Coronary artery (tissue), 2 donors: Measurements from ENCODE around the gene NDST4.

Experiments used
- DNase-seq: peaks from one replicate; pipeline ENCODE4 v3.0.0-alpha.2; 2017; ENCODE audit warnings: low spot score
- H3K27ac ChIP-seq, 2 donors: fragments of 200-600 bp; sonication (generic); one replicate each; pipeline ENCODE4 v1.5.1; 2016 to 2019
- H3K4me3 ChIP-seq: fragments of 200-600 bp; sonication (generic); 2 replicates; pipeline ENCODE4 v1.5.1; 2016; ENCODE audit warnings: mild to moderate bottlenecking, moderate library complexity
- CTCF ChIP-seq: fragments of 200-600 bp; sonication (generic); IDR thresholded peaks from one replicate; pipeline ENCODE4 v1.5.1; 2019; ENCODE audit warnings: antibody characterized with exemption

NDST4 gene

DNA sequence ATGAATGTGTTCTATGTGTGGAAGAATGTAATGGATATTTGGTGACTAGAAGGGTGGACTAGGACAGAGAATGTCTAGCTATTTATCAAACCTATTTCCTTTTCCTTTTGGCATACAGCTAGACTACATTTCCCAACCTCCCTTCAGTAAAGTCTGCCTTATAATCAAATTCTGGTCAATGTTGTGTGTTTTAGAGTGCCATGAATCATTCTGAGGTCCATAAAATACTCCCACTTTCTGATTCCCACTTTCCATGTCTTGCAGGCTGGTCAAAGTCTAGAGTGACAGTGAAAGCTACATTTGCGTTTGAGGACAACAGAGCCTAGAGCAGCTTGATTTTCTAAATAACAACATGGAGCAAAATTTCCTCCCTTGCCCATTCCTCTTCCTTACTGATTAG lies 297.7 kb downstream of the NDST4 start:
- no peak for TF ChIP-seq CTCF
- no peak for DNase-seq

GRCh38 chr4:114813961-114814360 lies 299.5 kb downstream of the NDST4 start:
- H3K27ac ChIP-seq = no peak overlapping the region
- no peak overlapping the region for H3K4me3 ChIP-seq
- no peak for TF ChIP-seq CTCF
- DNase-seq = no peak

More for the DNA sequence above, 297.7 kb downstream of the NDST4 start:
- no peak overlapping the region for H3K27ac ChIP-seq
- H3K4me3 ChIP-seq = no peak overlapping the region

DNA sequence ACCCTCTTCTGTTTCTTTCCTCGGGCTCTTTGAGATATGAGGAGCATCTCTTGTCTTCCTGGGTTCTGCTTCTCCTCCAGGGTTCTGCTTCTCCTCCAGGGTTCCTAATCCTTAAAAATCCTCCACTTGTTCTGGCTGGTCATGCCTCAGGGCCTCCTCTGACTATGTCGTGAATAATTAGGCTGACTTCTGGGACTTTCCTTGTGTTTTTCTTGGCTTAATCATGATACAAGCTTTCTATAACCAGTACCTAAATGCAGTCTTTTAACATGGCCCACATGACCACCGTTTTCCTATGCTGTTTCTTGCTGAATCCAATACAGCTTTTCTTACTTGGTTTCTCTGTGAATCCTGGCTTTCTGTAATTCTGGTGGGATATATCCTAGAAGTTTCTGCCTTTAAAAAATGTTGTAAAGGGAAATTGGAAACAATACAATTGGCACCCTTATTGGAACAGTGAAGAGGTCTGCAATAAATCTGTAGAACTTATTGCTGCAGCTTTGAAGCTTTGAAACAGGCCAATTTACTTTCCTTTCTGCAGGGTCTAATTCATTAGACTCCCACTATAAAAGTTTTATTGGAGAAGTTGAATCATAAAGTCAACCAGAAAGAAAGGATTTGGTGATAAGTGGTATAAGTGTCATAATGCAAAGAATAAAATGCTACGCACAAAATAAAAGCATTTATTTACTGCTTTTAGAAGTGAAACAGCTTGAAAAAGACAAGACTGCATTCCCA lies 301.7 kb downstream of the NDST4 start:
- no peak overlapping the region for H3K27ac ChIP-seq
- TF ChIP-seq CTCF = no peak
- DNase-seq = no peak
- no peak overlapping the region for H3K4me3 ChIP-seq

DNA sequence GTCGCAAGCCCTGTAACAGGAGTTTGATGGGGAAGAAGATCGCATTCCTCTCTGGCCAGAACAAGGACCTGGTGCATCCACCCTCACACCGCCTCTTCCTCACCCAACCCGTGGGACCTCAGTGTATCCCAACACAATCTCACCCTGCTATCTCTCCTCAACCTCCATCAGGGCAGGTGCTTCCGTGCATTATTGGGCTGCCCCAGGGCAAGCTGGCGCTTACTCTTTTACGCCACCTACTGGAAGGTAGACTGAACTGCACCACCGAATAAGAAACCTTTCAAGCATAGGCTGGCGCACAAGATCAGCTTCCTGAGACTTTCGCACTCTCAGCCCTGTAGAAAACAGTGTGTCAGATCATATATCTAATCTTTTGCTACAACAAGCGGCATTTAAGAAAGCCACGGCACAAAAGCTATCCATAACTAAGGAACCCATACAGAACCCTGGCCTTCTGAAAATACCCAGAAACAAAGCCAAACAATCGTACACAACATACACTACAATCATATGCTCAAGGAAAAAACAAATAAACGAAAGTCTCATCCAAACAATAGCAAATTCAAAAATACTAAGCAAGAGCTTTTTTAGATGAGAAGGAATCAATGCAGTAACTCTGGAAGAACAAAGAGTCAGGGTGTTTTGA lies 305.5 kb downstream of the NDST4 start:
- Histone ChIP-seq H3K27ac (no peak overlapping the region), H3K4me3 (no peak overlapping the region)
- TF ChIP-seq CTCF = peak; percentile 39
- DNase-seq = no peak

GRCh38 chr4:114807357-114807756 lies 306.1 kb downstream of the NDST4 start:
- no peak for TF ChIP-seq CTCF
- Histone ChIP-seq H3K27ac (no peak overlapping the region), H3K4me3 (no peak overlapping the region)
- DNase-seq = no peak

DNA sequence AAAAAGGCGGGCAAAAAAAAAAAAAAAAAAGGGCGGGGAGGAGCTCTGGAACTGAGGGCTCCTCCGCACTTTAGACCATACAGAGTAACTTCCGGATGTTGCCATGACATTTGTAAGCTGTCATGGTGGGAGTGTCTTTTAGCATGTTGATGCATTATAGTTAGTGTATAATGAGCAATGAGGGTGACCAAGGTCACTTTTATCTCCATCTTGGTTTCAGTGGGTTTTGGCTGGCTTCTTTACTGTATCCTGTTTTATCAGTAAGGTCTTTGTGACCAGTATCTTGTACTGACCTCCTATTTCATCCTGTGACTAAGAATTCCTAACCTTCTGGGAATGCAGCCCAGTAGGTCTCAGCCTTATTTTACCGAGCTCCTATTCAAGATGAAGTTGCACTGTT lies 321.4 kb downstream of the NDST4 start:
- Histone ChIP-seq H3K4me3 (no peak overlapping the region), H3K27ac (no peak overlapping the region)
- TF ChIP-seq CTCF = no peak
- no peak for DNase-seq

- TF ChIP-seq CTCF = no peak
Measured at GRCh38 chr4:114785570-114785969, 327.9 kb downstream of the NDST4 start.

More at GRCh38 chr4:114785570-114785969, 327.9 kb downstream of the NDST4 start:
- DNase-seq = no peak
- no peak overlapping the region for H3K4me3 ChIP-seq
- H3K27ac ChIP-seq = no peak overlapping the region
